Upper lobe of right lung (tissue), 1 donor: ENCODE data around the gene RBL2. TPM values are rescaled to one million over a fixed set of nuclear protein-coding genes. Genes with fewer than 3 reads are reported as not detected.
A peak's percentile ranks its signal among the peaks of the same experiment; 100 is the strongest.

Experiments
- ATAC-seq: fragments of 200-7000 bp; cut with Tn5 transposase; one replicate; pipeline ENCODE4 v1.9.1; 2020; ENCODE audit warnings: mild to moderate bottlenecking, moderate library complexity
- DNase-seq: peaks from one replicate; pipeline ENCODE4 v3.0.0-alpha.2; 2020
- H3K27ac ChIP-seq: fragments of 200-600 bp; one replicate; pipeline ENCODE4 v1.8.0; 2022
- H3K27me3 ChIP-seq: fragments of 200-600 bp; one replicate; pipeline ENCODE4 v1.8.0; 2022; ENCODE audit warnings: mild to moderate bottlenecking
- H3K36me3 ChIP-seq: fragments of 200-600 bp; one replicate; pipeline ENCODE4 v1.8.0; 2022
- H3K4me1 ChIP-seq: fragments of 200-600 bp; one replicate; pipeline ENCODE4 v1.8.0; 2022
- H3K4me3 ChIP-seq: fragments of 200-600 bp; one replicate; pipeline ENCODE4 v1.8.0; 2022; ENCODE audit warnings: mild to moderate bottlenecking
- H3K9me3 ChIP-seq: fragments of 200-600 bp; one replicate; pipeline ENCODE4 v1.8.0; 2022
- CTCF ChIP-seq: fragments of 200-600 bp; IDR thresholded peaks from one replicate; pipeline ENCODE4 v1.8.0; 2022; ENCODE audit warnings: antibody characterized with exemption
- intact Hi-C: fragments of 100-400 bp; cut with DNase I; formaldehyde crosslinking; loops from one replicate; pipeline ENCODE4 v1.11.0; 2022
- total RNA-seq: library from RNA; stranded (reverse); fragmentation: NEBNext Ultra II Directional; extraction: Animal tissue kit (Norgen Biotek cat#: 25700); gene quantifications from one replicate; pipeline ENCODE4 v1.2.1, GENCODE V29; 2021
- donor health status: DM: no; HTN: yes; CAD: no; lungs with severe emphysema.

RBL2 gene
- total RNA-seq, 1 donor from 2014 or later: 97.9 TPM

GRCh38 chr16:53478965-53479364, 44.7 kb downstream of the RBL2 start:
- DNase-seq (no peak), ATAC-seq (no peak)
- H3K27me3 ChIP-seq: no peaks in the 10 kb centered on the region
- H3K9me3 ChIP-seq: no peaks in the 10 kb centered on the region
- peaks cover 95% of the 10 kb centered on the region for H3K36me3 ChIP-seq
- intact Hi-C loops: loop anchor here (10.0 kb wide), 1 partner anchor 156 kb away; no protein-coding TSS in a partner anchor
- no peak overlapping the region for H3K4me3 ChIP-seq
- H3K27ac ChIP-seq: no peak overlapping the region
- no peak for TF ChIP-seq CTCF
- H3K4me1 ChIP-seq: no peaks in the 10 kb centered on the region

- TF ChIP-seq CTCF: no peak
- H3K27me3 ChIP-seq: no peaks in the 10 kb centered on the region
- H3K9me3 ChIP-seq: no peaks in the 10 kb centered on the region
- H3K4me1 ChIP-seq: no peaks in the 10 kb centered on the region
- intact Hi-C loops: no loop called here
- peaks cover 97% of the 10 kb centered on the region for H3K36me3 ChIP-seq
- H3K27ac ChIP-seq: no peak overlapping the region
- ATAC-seq (no peak), DNase-seq (no peak)
- no peak overlapping the region for H3K4me3 ChIP-seq
These were observed 46.1 kb downstream of the RBL2 start for GRCh38 chr16:53480394-53480793.

DNA sequence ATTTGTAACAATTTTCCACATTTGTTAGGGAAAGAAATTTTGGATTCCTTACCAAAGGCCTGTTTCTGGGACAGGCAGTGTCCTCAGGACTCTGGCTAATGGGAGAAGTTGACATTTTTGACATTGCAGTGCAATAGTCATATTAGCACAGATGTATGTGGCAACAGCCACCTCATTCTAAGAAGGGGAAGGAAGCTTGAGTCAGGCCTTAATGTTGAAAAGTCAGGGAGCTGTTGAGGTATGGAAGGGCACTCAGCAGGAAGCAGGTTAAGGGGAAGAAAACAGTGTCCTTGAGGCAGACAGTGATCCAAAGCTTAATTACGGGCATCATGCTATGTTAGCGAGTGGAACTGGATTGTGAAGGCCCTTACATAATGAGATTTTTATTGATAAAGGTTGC, 47.9 kb downstream of the RBL2 start:
- peaks cover 98% of the 10 kb centered on the region for H3K36me3 ChIP-seq
- TF ChIP-seq CTCF: no peak

DNA sequence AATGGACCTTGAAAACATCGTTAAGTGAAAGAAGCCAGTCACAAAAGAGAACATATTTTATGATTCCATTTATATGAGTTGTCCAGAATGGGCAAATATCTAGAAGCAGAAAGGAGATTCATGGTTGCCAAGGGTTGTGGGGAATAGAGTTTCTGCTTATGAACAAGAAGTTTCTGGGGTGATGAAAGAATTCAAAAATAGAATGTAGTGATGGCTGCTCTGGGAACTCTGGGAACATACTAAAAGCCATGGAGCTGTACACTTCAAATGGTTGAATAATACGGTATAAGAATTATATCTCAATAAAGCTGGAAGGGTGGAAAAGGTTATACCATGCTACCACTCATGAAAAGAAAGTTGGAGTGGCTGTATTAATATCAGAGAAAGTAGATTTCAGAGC, 50.3 kb downstream of the RBL2 start:
- intact Hi-C loops: no loop called here
- no peak for TF ChIP-seq CTCF
- Histone ChIP-seq H3K36me3 (peaks cover 94% of the 10 kb centered on the region), H3K4me1 (no peaks in the 10 kb centered on the region), H3K27ac (no peak overlapping the region), H3K9me3 (no peaks in the 10 kb centered on the region), H3K4me3 (no peak overlapping the region), H3K27me3 (no peaks in the 10 kb centered on the region)
- DNase-seq: no peak
- no peak for ATAC-seq

More for the DNA sequence above, 47.9 kb downstream of the RBL2 start:
- H3K27me3 ChIP-seq: no peaks in the 10 kb centered on the region
- H3K9me3 ChIP-seq: no peaks in the 10 kb centered on the region
- intact Hi-C loops: no loop called here
- no peak overlapping the region for H3K4me3 ChIP-seq
- DNase-seq (no peak), ATAC-seq (peak; percentile 90)
- no peaks in the 10 kb centered on the region for H3K4me1 ChIP-seq
- H3K27ac ChIP-seq: no peak overlapping the region

- no peak for TF ChIP-seq CTCF
- no peaks in the 10 kb centered on the region for H3K4me1 ChIP-seq
- no peak for ATAC-seq
- H3K4me3 ChIP-seq: no peak overlapping the region
- no peaks in the 10 kb centered on the region for H3K27me3 ChIP-seq
- H3K9me3 ChIP-seq: no peaks in the 10 kb centered on the region
- H3K27ac ChIP-seq: no peak overlapping the region
- no peak for DNase-seq
- intact Hi-C loops: no loop called here
- H3K36me3 ChIP-seq: peaks cover 94% of the 10 kb centered on the region
These were observed 52.0 kb downstream of the RBL2 start for GRCh38 chr16:53486230-53486629.

DNA sequence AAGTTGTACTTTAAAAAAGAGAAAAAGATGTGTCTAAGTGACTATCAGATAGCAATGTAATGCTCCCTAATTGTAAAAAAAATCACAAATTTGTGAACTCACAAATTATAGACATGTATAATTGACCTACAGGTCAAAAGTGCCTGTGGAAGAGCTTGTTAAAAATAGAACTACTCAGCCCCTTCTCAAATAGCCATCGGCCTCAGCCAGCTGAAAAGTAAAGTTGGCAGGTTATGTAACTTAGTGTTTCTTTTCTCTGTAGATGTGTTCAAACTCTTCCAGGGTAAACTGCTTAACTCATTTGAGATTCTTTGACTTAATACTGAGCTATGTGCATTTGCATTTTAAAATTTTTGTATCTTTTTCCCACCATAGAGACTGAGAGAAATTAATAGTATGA, 55.5 kb downstream of the RBL2 start:
- H3K4me3 ChIP-seq: no peak overlapping the region
- no peak for TF ChIP-seq CTCF
- intact Hi-C loops: no loop called here
- DNase-seq (no peak), ATAC-seq (no peak)
- no peaks in the 10 kb centered on the region for H3K27me3 ChIP-seq
- no peaks in the 10 kb centered on the region for H3K4me1 ChIP-seq
- H3K9me3 ChIP-seq: no peaks in the 10 kb centered on the region
- peaks cover 92% of the 10 kb centered on the region for H3K36me3 ChIP-seq
- no peak overlapping the region for H3K27ac ChIP-seq
